ENCODE data around the gene UBE2QL1. TPM values are rescaled to one million over a fixed set of nuclear protein-coding genes. Genes with fewer than 3 reads are reported as not detected.

Gene UBE2QL1
- polyA plus RNA-seq, 1 of the 3 experiments (the other 2 are of a cell fraction): 0.28 TPM

GRCh38 chr5:6505416-6505755 lies 56.7 kb downstream of the UBE2QL1 start:
- TF ChIP-seq USF2 (IDR thresholded peaks at IDR 0.05; ENCODE audit: borderline replicate concordance, low read depth, low read length) (no peak), EZH2phosphoT487 (IDR thresholded peaks at IDR 0.05; ENCODE audit: borderline replicate concordance, low read depth) (no peak), IRF3 (IDR thresholded peaks at IDR 0.05; ENCODE audit: low read depth, low read length) (no peak), RAD21 (IDR thresholded peaks at IDR 0.05; ENCODE audit: low read length) (no peak), JUND (IDR thresholded peaks at IDR 0.05) (no peak), MEF2A (IDR thresholded peaks at IDR 0.05; ENCODE audit: borderline replicate concordance, low read depth) (no peak), FOXJ3 (CRISPR knock-in tag; IDR thresholded peaks at IDR 0.05) (no peak), ZBTB33 (IDR thresholded peaks at IDR 0.05; ENCODE audit: borderline replicate concordance, low read depth) (no peak), EP300 (IDR thresholded peaks at IDR 0.05; ENCODE audit: borderline replicate concordance in 1 of 2, low read depth in 1 of 2, low read length in 1 of 2) (no peak), CHD2 (IDR thresholded peaks at IDR 0.05; ENCODE audit: low read length, partially characterized antibody) (no peak), REST (IDR thresholded peaks at IDR 0.05; ENCODE audit: low read depth, low read length) (no peak), POLR2AphosphoS5 (IDR thresholded peaks at IDR 0.05; ENCODE audit: low read depth, low read length) (no peak), RXRA (IDR thresholded peaks at IDR 0.05; ENCODE audit: borderline replicate concordance, low read depth) (no peak), TAF1 (IDR thresholded peaks at IDR 0.05; ENCODE audit: borderline replicate concordance, low read depth, low read length) (no peak), SMC3 (IDR thresholded peaks at IDR 0.05; ENCODE audit: low read depth, low read length) (no peak), RCOR1 (IDR thresholded peaks at IDR 0.05; ENCODE audit: low read length) (no peak), YY1 (IDR thresholded peaks at IDR 0.05; ENCODE audit: low read depth) (no peak)
- Histone ChIP-seq H3K4me1 (ENCODE audit: control insufficient read depth in 1 of 2, insufficient read depth in 2 of 2, low read depth in 1 of 2, low read length in 1 of 2) (peaks cover 0 to 8% of the 10 kb centered on the region in 2 experiments; a peak in 1 of 4 replicates), H3K9me2 (no peaks in the 10 kb centered on the region), H3K27ac (ENCODE audit: low read depth in 2 of 2, low read length in 1 of 2) (no peak overlapping the region; a peak in 1 of 4 replicates), H3K4me2 (no peak overlapping the region), H4K20me1 (ENCODE audit: insufficient read depth) (no peaks in the 10 kb centered on the region), H3K27me3 (ENCODE audit: insufficient read depth) (no peaks in the 10 kb centered on the region), H3F3A (replicated peaks; ENCODE audit: insufficient read depth) (no peaks in the 10 kb centered on the region), H3K9ac (no peak overlapping the region), H3K79me2 (ENCODE audit: insufficient read depth) (no peaks in the 10 kb centered on the region), H2AFZ (ENCODE audit: low read depth) (no peak overlapping the region), H3K36me3 (replicated peaks in 1 of 2; ENCODE audit: control insufficient read depth in 1 of 2, insufficient read depth in 2 of 2, low read length in 1 of 2) (no peaks in the 10 kb centered on the region), H3K9me3 (no peaks in the 10 kb centered on the region), H3K4me3 (ENCODE audit: low read depth in 2 of 2, low read length in 1 of 2) (no peak overlapping the region)
- ChIA-PET CTCF (interaction anchor here (0.9 kb wide), 1 partner anchor 12 kb away, joined by 3 read pairs; no protein-coding TSS in a partner anchor), POLR2A (no interaction called here)
- WGBS (ENCODE audit: low lambda C conversion rate): 42% methylated on average over 3 of the region's 3 CpGs
- no peak for DNase-seq

Measured in SK-N-SH (cell line).